ENCODE measurements around the gene CEACAM1. TPM values are rescaled to one million over a fixed set of nuclear protein-coding genes. Genes with fewer than 3 reads are reported as not detected.

The CEACAM1 gene
- total RNA-seq, 1 experiment from 2014 or later, result 2.4 TPM

GRCh38 chr19:42488783-42489521, 39.3 kb downstream of the CEACAM1 start:
- no peaks in the 10 kb centered on the region for H3K36me3 ChIP-seq (ENCODE audit: control insufficient read depth, insufficient read depth, low read length)
- ATAC-seq, result no peak
- ChIA-PET CTCF (no interaction called here), POLR2A (no interaction called here)
- DNase-seq (ENCODE audit: low read depth, low spot score), result no peak
- no TSS peak for BruUV-seq (replicated peaks)
- H3K27ac ChIP-seq (ENCODE audit: low read length), result no peak overlapping the region
- no peaks in the 10 kb centered on the region for H3K9me3 ChIP-seq (ENCODE audit: control insufficient read depth, insufficient read depth, low read depth, low read length)
- no peak overlapping the region for H3K4me3 ChIP-seq (ENCODE audit: low read depth in 2 of 2, low read length in 2 of 2)
- in situ Hi-C loops (cut with HindIII; ENCODE audit: low pct_unique_long_range_greater_than_20kb, low sequenced_read_pairs), result no loop called here
- H3K27me3 ChIP-seq (ENCODE audit: control insufficient read depth, insufficient read depth, low read length), result no peaks in the 10 kb centered on the region
- no peaks in the 10 kb centered on the region for H3K4me1 ChIP-seq (ENCODE audit: control insufficient read depth, insufficient read depth, low read length)
- TF ChIP-seq SIN3A (IDR thresholded peaks at IDR 0.05; ENCODE audit: borderline replicate concordance, insufficient read depth, low read depth, low read length) (no peak), TCF7L2 (IDR thresholded peaks at IDR 0.05; ENCODE audit: low read depth, low read length) (no peak), CTCF (IDR thresholded peaks at IDR 0.05) (no peak), POLR2AphosphoS5 (IDR thresholded peaks at IDR 0.05; ENCODE audit: low read depth, low read length) (no peak), REST (IDR thresholded peaks at IDR 0.05; ENCODE audit: insufficient read depth in 1 of 2, low read depth in 2 of 2, low read length in 1 of 2) (no peak)
- intact Hi-C loops (cut with micrococcal nuclease; ENCODE audit: unreplicated experiment), result no loop called here

- BruUV-seq (replicated peaks), result no TSS peak
- Histone ChIP-seq H3K9me3 (ENCODE audit: control insufficient read depth, insufficient read depth, low read depth, low read length) (no peaks in the 10 kb centered on the region), H3K36me3 (ENCODE audit: control insufficient read depth, insufficient read depth, low read length) (no peaks in the 10 kb centered on the region), H3K4me3 (ENCODE audit: low read depth in 2 of 2, low read length in 2 of 2) (no peak overlapping the region), H3K4me1 (ENCODE audit: control insufficient read depth, insufficient read depth, low read length) (no peaks in the 10 kb centered on the region), H3K27me3 (ENCODE audit: control insufficient read depth, insufficient read depth, low read length) (no peaks in the 10 kb centered on the region), H3K27ac (ENCODE audit: low read length) (no peak overlapping the region)
- in situ Hi-C loops (cut with HindIII; ENCODE audit: low pct_unique_long_range_greater_than_20kb, low sequenced_read_pairs), result no loop called here
- ChIA-PET CTCF (no interaction called here), POLR2A (no interaction called here)
- DNase-seq (ENCODE audit: low read depth, low spot score), result no peak
- no peak for ATAC-seq
- intact Hi-C loops (cut with micrococcal nuclease; ENCODE audit: unreplicated experiment), result no loop called here
- TF ChIP-seq POLR2AphosphoS5 (IDR thresholded peaks at IDR 0.05; ENCODE audit: low read depth, low read length), result no peak
- no peak for TF ChIP-seq REST (IDR thresholded peaks at IDR 0.05; ENCODE audit: insufficient read depth in 1 of 2, low read depth in 2 of 2, low read length in 1 of 2)
- TF ChIP-seq CTCF (IDR thresholded peaks at IDR 0.05), result no peak
- TF ChIP-seq SIN3A (IDR thresholded peaks at IDR 0.05; ENCODE audit: borderline replicate concordance, insufficient read depth, low read depth, low read length), result no peak
- TF ChIP-seq TCF7L2 (IDR thresholded peaks at IDR 0.05; ENCODE audit: low read depth, low read length), result no peak
Observed at GRCh38 chr19:42487798-42488178, 40.5 kb downstream of the CEACAM1 start.
